NCI-H1436 (cell line): ENCODE data around the gene DIAPH2.

Experiments
- DNase-seq: peaks from one replicate; lab custom pipeline; 2025; lab: John Stamatoyannopoulos, UW

Gene DIAPH2

GRCh38 chrX:97481228-97481627, 796.6 kb downstream of the DIAPH2 start:
- DNase-seq, result no peak

- no peak for DNase-seq
Observed at GRCh38 chrX:97482666-97483300, 798.1 kb downstream of the DIAPH2 start.

DNA sequence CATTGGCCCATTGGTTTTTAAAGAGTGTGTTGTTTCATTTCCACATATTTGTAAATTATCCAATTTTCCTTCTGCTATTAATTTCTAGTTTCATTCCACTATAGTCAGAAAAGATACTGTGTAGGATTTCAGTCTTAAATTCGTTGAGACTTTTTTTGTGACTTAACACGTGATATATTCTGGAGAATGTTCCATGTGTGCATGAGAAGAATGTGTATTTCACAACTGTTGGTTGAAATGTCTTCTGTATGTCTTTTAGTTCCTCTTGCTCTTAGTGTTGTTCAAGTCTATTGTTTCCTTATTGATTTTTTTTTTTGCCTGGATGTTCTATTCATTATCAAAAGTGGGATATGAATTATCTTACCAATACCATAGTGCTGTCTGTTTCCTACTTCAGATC, 806.0 kb downstream of the DIAPH2 start:
- DNase-seq, result no peak

DNA sequence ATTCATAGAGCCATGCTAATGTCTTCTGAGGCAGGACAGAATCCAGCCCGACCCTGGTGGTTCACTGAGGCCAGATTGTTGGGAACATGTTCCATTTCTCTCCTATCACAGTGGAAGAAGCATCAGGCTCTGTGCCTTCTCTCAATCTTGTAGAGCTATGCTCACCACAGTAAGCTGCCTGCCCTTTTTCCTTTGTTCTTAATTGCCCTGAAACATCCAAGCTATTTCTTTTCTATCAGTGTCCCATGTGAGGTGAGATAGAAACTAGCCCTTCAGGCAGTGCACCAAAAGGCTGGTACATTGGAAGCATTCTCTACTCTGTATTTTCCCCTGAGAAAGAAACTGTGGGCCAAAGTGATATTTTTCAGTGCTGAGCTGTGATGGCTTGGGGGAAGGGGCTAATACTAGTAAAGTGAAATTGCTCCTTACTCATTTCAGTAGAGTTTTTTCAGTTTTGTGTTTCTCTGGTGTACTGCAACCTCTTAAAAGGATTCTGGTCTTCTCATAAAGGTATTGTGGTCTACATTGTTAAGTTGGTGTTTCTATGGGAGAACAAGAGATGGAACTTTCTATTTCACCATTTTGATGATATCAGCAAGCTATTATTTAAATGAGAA, 810.2 kb downstream of the DIAPH2 start:
- DNase-seq, result no peak

GRCh38 chrX:97498093-97498492, 813.5 kb downstream of the DIAPH2 start:
- DNase-seq, result no peak

DNA sequence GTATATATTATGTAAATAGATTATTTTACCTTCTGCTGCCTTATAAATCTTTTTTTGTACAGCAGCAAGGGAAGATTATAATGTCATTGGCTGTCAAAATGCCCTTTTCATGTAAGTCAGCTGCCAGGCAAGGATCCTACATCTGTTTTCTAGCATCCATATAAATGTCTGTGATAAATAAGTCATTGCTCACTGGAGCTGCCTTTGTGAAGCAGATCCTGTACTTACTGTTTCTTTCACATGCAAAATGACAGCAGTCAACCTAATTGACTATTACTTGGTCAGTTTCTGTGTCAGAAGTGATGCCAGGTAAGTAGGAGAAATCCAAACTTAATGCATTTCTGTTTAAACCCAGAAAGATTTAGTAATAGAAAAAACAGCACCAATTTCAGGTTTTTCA, 819.8 kb downstream of the DIAPH2 start:
- no peak for DNase-seq

DNA sequence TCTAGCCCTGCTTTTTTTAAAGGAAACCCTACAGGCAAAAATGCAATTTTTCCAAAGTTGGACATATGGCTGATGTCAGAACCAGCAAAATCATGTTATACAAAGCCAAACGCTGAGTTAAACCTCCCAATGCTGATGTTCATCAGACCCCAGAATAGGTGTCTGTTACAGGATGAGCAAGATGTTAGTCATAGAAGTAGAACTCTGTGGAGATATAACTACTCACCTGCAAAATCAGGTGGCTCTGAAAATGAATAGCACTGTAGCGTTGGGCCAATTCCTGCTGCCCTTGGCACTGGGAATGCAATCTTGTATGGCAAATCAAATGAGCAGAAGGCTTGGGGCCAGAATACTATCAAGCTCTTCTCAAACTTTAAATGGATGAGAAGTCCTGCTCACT, 833.1 kb downstream of the DIAPH2 start:
- DNase-seq, result no peak

- no peak for DNase-seq
Observed at GRCh38 chrX:97522307-97522706, 837.7 kb downstream of the DIAPH2 start.

DNA sequence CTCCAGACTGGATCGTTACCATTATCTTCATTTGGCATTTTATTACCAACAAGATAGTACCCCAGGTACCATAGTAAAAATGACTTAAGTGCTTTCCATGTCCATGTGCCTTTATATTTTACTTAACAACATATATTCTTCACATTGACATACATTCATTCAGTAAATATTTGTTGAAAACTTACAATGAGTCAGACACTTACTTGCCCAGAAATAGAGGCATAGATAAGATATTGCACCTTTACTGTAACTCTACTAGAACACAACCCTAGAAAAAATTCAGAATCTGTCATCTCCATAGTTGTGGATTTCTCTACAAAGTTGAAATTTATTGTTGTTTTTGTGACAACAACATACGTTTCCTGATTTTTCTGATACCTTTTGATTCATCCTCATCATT, 839.7 kb downstream of the DIAPH2 start:
- DNase-seq, result no peak

DNA sequence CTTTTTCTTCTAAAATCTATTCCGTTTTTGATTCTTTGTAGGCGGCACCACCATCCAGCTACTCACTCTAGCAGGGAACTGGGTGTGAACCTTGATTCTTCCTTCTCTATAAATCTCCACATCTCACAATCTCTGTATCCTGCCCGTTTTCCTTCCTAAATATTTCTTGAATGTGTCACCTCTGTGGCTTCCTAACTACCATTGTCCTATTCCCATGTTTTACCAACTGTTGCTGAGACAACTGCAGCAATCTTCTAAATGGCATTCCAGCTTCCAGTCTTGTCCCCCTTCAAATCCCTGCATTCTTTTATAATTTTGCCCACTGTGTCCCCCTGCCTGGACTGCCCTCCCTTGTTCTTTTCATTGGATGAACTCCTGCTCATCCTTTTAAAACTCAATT, 840.4 kb downstream of the DIAPH2 start:
- DNase-seq, result no peak

GRCh38 chrX:97525981-97526380, 841.3 kb downstream of the DIAPH2 start:
- DNase-seq, result no peak

- DNase-seq, result no peak
Observed at GRCh38 chrX:97527725-97528124, 843.1 kb downstream of the DIAPH2 start.

GRCh38 chrX:97529536-97530200, 845.0 kb downstream of the DIAPH2 start:
- no peak for DNase-seq

GRCh38 chrX:97531825-97532224, 847.2 kb downstream of the DIAPH2 start:
- DNase-seq, result no peak

GRCh38 chrX:97538745-97539144, 854.1 kb downstream of the DIAPH2 start:
- DNase-seq, result no peak

GRCh38 chrX:97539970-97540519, 855.4 kb downstream of the DIAPH2 start:
- DNase-seq, result no peak

- no peak for DNase-seq
Observed at GRCh38 chrX:97547877-97548578, 863.4 kb downstream of the DIAPH2 start.

GRCh38 chrX:97551821-97552220, 867.2 kb downstream of the DIAPH2 start:
- DNase-seq, result no peak

DNA sequence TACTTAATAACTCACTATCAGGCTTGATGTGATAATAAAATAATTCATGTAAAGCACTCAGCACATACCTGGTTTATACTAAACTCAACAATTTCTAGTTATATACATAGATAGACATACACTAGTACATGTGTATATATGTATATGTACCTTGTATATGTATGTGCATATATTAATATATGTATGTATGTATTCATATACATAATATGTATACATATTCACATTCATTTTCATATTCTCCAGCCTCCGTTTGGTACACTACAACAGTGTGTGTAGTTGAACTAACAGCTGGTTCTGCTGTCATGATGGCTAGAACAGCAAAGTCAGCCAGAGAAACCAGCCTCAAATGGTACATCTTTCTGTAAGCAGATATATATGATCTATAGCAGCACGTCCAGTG, 869.2 kb downstream of the DIAPH2 start:
- DNase-seq, result no peak

- DNase-seq, result no peak
Observed at GRCh38 chrX:97556359-97556758, 871.7 kb downstream of the DIAPH2 start.

DNA sequence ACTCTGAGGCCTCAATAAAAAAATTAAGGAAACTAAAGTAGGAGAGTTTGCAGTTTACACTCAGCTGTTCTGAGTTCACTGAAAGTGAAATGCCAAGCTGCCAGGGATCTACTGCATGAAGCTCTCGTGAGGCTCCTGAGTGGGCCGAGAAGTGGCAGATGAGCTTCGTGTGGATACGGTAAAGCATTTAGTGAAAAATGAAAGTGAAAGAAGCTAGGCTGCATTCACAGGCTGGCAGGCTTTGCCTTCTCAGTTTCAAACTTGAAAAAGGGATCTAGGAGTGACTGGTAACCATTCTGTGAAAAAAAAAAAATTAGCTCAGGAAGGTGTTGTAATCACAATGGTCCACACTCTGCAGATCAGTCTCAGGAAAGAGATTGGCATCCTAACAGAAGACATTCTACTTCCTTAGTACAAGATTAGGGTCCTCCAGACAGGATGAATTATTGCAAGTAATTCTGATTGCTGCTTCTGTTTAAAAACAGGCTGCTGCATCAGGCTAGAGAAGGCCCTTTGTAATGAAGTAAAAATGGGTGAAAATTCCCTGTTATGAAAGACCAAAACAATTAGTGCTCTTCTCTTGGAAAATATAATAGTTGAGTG, 879.0 kb downstream of the DIAPH2 start:
- peak; percentile 56 for DNase-seq

- DNase-seq, result no peak
Observed at GRCh38 chrX:97564496-97564895, 879.9 kb downstream of the DIAPH2 start.
